ENCODE measurements around the gene LRRC56.

Gene LRRC56

DNA sequence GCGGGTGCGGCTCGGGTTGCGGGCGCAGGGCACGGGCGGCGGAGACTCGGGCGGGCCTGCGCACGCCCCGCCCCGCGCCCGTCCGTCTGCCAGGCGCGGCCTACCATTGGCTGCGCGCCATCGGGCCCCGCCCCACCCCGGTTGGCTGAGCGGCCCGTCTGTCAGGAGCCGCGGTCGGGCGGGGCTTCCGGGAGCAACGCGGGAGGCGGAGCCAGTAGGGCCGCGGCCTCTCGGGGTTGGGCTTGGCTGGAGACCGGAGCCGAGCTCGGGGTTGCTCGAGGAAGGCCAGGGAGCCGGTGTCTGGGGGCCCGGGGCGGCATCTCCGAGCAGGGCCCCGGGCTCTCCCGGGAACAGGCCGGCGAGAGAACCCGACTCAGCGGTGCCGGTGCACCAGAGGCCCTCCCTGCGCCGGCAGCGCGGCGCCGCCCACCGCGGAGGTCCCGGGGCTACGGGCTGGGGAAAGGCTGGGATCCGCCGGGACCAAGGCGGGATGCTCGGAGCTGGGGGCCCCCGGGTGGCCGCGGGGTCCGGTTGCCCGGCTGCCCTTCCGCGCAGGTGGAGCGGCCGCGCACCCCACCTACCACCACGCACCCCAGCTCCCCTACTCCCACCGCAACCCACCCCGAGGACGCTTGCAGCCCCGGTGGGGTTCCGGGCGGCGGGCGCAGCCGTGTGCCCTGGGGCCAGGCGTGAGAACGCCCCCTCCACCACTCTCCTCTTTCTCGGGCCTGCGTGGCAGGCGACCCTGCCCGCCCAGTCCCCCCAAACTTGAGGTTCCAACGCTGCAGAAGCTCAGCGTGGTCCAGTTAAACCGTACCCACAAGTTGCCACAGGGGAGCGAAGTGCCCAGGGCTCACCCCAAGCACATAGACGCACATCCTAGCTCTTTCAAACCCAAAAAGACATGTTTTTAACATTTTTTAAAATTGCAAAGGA is 1.5 kb upstream of the LRRC56 start, which contains the start of gene HRAS:
HRAS (minus strand) TSS at position 58 of the 936 bp plus-strand sequence.
- POLR2A ChIA-PET: interaction anchor here (0.6 to 2.7 kb wide), 12 partner anchors 19 to 266 kb away, joined by 3 to 11 read pairs (median 4); partner anchors contain the start of genes IRF7, PHRF1, RNH1 and TALDO1
- Histone ChIP-seq H3K27ac (ENCODE audit: extremely low read depth, low read depth, low read length) (peak within 1 kb of the TSS; percentile 83), H3K36me3 (ENCODE audit: control insufficient read depth in 2 of 2, insufficient read depth in 1 of 2, low read length in 2 of 2) (peaks cover 0 to 35% of the 10 kb centered on the region in 2 experiments; a peak in 1 of 3 replicates), H3K4me1 (ENCODE audit: control insufficient read depth, insufficient read depth, low read length) (no peaks in the 10 kb centered on the region), H3K4me3 (ENCODE audit: low read depth, low read length) (peak within 1 kb of the TSS; percentile 72), H3K9me3 (ENCODE audit: control insufficient read depth, insufficient read depth, low read depth, low read length) (no peaks in the 10 kb centered on the region)
- CTCF ChIA-PET: interaction anchor here (0.6 to 1.0 kb wide), 7 partner anchors 17 to 188 kb away, joined by 3 to 4 read pairs (median 3); no protein-coding TSS in a partner anchor
- TF ChIP-seq ZFP69B (tag by site-specific recombination; IDR thresholded peaks at IDR 0.05): no peak
- TF ChIP-seq, protein P1, sequence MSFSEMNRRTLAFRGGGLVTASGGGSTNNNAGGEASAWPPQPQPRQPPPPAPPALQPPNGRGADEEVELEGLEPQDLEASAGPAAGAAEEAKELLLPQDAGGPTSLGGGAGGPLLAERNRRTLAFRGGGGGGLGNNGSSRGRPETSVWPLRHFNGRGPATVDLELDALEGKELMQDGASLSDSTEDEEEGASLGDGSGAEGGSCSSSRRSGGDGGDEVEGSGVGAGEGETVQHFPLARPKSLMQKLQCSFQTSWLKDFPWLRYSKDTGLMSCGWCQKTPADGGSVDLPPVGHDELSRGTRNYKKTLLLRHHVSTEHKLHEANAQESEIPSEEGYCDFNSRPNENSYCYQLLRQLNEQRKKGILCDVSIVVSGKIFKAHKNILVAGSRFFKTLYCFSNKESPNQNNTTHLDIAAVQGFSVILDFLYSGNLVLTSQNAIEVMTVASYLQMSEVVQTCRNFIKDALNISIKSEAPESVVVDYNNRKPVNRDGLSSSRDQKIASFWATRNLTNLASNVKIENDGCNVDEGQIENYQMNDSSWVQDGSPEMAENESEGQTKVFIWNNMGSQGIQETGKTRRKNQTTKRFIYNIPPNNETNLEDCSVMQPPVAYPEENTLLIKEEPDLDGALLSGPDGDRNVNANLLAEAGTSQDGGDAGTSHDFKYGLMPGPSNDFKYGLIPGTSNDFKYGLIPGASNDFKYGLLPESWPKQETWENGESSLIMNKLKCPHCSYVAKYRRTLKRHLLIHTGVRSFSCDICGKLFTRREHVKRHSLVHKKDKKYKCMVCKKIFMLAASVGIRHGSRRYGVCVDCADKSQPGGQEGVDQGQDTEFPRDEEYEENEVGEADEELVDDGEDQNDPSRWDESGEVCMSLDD (tag by site-specific recombination; IDR thresholded peaks at IDR 0.05): 0 out of 2 replicates have a peak, but pooled peaks have one; percentile 25
- peak; percentile 69; the same call in 1 of the 2 replicates for TF ChIP-seq ZSCAN30 (tag by site-specific recombination; IDR thresholded peaks at IDR 0.05)
- peak; percentile 65 for TF ChIP-seq HIC1 (tag by site-specific recombination; IDR thresholded peaks at IDR 0.05)
- TF ChIP-seq PRDM10 (tag by site-specific recombination; IDR thresholded peaks at IDR 0.05): peak; percentile 67
- no peak for TF ChIP-seq ZNF324 (tag by site-specific recombination; IDR thresholded peaks at IDR 0.05)
- TF ChIP-seq GLIS2 (tag by site-specific recombination; IDR thresholded peaks at IDR 0.05): peak; percentile 88
- TF ChIP-seq, protein P2, sequence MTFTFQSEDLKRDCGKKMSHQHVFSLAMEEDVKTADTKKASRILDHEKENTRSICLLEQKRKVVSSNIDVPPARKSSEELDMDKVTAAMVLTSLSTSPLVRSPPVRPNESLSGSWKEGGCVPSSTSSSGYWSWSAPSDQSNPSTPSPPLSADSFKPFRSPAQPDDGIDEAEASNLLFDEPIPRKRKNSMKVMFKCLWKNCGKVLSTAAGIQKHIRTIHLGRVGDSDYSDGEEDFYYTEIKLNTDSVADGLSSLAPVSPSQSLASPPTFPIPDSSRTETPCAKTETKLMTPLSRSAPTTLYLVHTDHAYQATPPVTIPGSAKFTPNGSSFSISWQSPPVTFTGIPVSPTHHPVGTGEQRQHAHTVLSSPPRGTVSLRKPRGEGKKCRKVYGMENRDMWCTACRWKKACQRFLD (tag by site-specific recombination; IDR thresholded peaks at IDR 0.05): no peak
- TF ChIP-seq, protein P3, sequence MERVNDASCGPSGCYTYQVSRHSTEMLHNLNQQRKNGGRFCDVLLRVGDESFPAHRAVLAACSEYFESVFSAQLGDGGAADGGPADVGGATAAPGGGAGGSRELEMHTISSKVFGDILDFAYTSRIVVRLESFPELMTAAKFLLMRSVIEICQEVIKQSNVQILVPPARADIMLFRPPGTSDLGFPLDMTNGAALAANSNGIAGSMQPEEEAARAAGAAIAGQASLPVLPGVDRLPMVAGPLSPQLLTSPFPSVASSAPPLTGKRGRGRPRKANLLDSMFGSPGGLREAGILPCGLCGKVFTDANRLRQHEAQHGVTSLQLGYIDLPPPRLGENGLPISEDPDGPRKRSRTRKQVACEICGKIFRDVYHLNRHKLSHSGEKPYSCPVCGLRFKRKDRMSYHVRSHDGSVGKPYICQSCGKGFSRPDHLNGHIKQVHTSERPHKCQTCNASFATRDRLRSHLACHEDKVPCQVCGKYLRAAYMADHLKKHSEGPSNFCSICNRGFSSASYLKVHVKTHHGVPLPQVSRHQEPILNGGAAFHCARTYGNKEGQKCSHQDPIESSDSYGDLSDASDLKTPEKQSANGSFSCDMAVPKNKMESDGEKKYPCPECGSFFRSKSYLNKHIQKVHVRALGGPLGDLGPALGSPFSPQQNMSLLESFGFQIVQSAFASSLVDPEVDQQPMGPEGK (tag by site-specific recombination; IDR thresholded peaks at IDR 0.05): peak; percentile 53
- TF ChIP-seq ZNF426 (tag by site-specific recombination; IDR thresholded peaks at IDR 0.05): no peak
- TF ChIP-seq ZNF280D (tag by site-specific recombination; IDR thresholded peaks at IDR 0.05): no peak
- no peak for TF ChIP-seq ZNF223 (tag by site-specific recombination; IDR thresholded peaks at IDR 0.05)
- TF ChIP-seq GLIS1 (tag by site-specific recombination; IDR thresholded peaks at IDR 0.05): peak; percentile 63
- peak; percentile 42; the same call in 1 of the 2 replicates for TF ChIP-seq IKZF3 (tag by site-specific recombination; IDR thresholded peaks at IDR 0.05)
- peak; percentile 74; the same call in 1 of the 2 replicates for TF ChIP-seq KLF8 (tag by site-specific recombination; IDR thresholded peaks at IDR 0.05)
- no peak for TF ChIP-seq ZNF16 (tag by site-specific recombination; IDR thresholded peaks at IDR 0.05; ENCODE audit: low read depth)
- no peak for TF ChIP-seq ZFHX2 (tag by site-specific recombination; conservative IDR thresholded peaks at IDR 0.05)
- no peak for TF ChIP-seq ZNF776 (tag by site-specific recombination; IDR thresholded peaks at IDR 0.05; ENCODE audit: borderline replicate concordance)
- no peak for TF ChIP-seq ZNF155 (tag by site-specific recombination; IDR thresholded peaks at IDR 0.05)
- 0 out of 2 replicates have a peak, but pooled peaks have one; percentile 35 for TF ChIP-seq KLF9 (tag by site-specific recombination; IDR thresholded peaks at IDR 0.05; ENCODE audit: low read depth)

All from HEK293 (cell line).